Fibroblast of lung (primary cell): ENCODE results near the gene SLC31A1.

Experiments used
- CTCF ChIP-seq, 2 donors: IDR thresholded peaks in 1 of 2; conservative IDR thresholded peaks in 1 of 2; 1 replicate in 1 of 2; 2 replicates in 1 of 2; pipeline ENCODE4 v1.5.1; 2011 to 2012; ENCODE audit warnings: low read length in 2 of 2, control low read depth in 1 of 2, inconsistent platforms in 1 of 2, low read depth in 1 of 2, mild to moderate bottlenecking in 1 of 2
- EZH2 ChIP-seq: IDR thresholded peaks from 2 replicates; pipeline ENCODE4 v1.5.1; 2012; ENCODE audit warnings: low read length, control low read depth, mild to moderate bottlenecking; ENCODE audit errors: missing control alignments

- TF ChIP-seq CTCF (conservative IDR thresholded peaks at IDR 0.05 in 1 of 2, IDR thresholded peaks at IDR 0.05 in 1 of 2; ENCODE audit: low read depth in 1 of 2, low read length in 2 of 2) (no peak), EZH2 (no peak)
Observed at GRCh38 chr9:113177251-113177650, 44.1 kb upstream of the SLC31A1 start.
